GM18861 (cell line): ENCODE measurements around the gene DKK1.

Experiments used
- ATAC-seq: cut with Tn5 transposase; IDR thresholded peaks from one replicate; pipeline ENCODE4 v1.9.1; 2021; ENCODE audit not compliant: unreplicated experiment

The DKK1 gene

DNA sequence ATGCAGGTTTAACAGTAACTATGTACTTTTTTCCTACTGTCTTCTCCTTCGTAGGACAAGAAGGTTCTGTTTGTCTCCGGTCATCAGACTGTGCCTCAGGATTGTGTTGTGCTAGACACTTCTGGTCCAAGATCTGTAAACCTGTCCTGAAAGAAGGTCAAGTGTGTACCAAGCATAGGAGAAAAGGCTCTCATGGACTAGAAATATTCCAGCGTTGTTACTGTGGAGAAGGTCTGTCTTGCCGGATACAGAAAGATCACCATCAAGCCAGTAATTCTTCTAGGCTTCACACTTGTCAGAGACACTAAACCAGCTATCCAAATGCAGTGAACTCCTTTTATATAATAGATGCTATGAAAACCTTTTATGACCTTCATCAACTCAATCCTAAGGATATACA, 2.4 kb downstream of the DKK1 start:
- no peak for ATAC-seq

- ATAC-seq = no peak
Observed at GRCh38 chr10:52318136-52318701, 4.1 kb downstream of the DKK1 start.

- ATAC-seq = no peak
Observed at GRCh38 chr10:52318822-52319464, 4.9 kb downstream of the DKK1 start.

DNA sequence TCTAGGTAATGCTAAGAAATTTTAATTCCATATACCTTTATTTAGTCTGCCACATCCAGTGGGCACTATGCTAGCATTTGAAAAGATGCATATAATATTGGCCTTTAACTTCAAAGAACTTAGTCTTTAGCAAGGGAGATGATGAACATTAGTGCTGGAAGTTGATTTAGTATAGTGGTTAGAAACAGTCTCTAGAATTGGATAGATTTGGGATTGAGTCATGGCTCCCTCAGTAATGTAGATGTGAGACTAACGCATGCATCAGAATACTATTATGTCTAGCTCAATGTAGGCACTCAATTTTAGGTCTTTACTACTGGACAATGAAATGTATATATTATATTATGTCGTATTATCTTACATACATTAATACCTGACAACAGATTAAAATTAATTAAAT, 5.8 kb downstream of the DKK1 start:
- no peak for ATAC-seq

DNA sequence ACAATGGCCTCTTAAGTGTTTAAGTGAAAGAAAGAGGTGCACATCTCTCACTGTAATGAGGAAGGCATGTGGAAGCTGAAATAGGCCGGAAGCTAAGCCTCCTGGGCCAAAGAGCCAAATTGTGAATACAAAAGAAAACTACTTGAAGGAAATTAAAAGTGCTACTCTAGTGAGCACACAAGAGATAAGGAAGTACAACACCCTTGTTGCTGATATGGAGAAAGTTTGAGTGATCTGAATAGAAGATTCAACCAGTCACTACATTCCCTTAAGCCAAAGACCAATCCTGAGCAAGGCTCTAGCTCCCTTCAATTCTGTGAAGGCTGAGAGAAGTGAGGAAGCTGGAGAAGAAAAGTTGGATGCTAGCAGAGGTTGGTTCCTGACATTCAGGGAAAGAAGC, 8.2 kb downstream of the DKK1 start:
- no peak for ATAC-seq

DNA sequence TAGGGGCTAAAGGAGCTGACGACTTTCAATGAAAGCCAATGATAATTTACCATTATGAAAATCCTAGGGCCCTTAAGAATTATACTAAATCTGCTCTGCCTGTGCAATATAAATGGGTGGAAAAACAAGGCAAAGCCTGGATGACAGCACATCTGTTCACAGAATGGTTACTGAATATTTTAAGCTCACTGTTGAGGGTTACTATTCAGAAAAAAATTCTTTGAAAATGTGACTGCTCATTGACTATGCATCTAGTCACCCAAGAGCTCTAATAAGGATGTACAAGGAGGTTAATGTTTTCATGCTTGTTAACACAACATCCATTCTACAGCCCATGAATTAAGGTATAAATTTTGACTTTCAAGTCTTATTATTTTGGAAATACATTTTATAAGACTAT, 8.9 kb downstream of the DKK1 start:
- ATAC-seq = no peak

DNA sequence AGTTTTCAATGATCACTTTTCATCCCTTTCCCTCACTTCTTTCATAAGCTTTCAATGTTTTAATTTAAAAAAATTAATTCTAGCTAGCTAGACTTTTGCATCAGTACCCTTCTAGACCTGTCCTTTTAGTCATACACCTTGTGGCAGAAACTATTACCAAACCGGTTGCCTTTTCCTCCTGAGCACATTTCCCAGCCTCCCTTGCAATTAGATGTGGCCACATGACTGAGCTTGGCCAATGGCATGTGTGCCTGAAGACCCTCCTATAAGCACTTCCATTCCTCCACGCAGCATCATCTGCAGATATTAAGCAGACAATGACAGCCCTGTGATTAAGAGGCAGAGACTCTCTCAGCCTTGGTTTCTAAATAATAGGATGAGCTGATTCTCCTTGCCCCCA, 12.3 kb downstream of the DKK1 start:
- ATAC-seq = no peak

- no peak for ATAC-seq
Observed at GRCh38 chr10:52331638-52332364, 17.7 kb downstream of the DKK1 start.

DNA sequence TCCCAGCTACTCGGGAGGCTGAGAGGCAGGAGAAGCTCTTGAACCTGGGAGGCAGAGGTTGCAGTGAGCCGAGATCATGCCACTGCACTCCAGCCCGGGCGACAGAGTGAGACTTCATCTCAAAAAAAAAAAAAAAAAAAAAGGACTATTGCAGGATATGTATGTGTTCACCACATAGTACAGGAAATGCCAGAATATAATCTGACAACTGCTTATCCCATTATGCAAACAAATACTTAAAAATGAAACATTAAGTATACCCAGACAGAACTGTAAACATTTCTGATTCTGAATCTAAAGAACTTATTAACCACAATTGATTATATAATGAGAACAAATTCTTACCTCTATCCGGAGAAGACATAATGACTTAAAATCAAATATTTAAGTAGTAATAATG, 18.7 kb downstream of the DKK1 start:
- no peak for ATAC-seq

DNA sequence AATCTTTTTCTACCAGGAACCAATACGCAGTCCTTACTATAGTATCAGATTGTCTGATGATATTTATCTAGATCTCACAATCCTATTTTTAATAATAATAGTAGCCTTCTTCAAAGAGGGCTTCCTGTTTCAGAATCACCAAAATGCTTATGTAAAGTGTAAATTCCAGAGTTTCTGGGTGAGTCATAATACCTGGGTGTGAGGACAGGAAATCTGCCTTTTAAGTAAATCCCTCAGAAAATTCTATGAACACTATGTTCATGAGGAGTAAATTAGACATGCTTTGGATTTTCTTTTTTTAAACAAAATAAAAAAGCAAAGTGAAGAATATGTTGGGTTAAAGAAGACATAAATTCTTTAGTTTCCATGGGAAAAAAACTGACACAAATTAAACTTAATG, 20.5 kb downstream of the DKK1 start:
- ATAC-seq = no peak

GRCh38 chr10:52335665-52336064, 21.6 kb downstream of the DKK1 start:
- ATAC-seq = no peak

DNA sequence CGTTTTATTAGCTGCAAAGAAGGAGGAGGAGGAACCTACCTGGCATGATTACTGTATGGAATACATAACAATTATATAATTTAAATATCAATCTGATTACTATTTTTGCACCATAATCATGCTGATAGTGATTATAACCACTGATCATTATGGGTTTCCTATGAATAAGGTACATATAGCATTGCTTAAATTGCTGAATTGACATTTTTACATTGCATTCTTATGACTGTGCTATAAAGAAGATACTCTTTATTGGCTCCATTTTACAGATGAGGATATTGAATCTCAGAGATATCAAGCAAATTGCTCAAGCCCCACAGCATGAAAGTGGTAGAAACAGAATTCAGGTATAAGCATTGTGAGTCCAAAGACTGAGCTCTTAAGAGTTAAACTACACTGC, 23.1 kb downstream of the DKK1 start:
- no peak for ATAC-seq

- no peak for ATAC-seq
Observed at GRCh38 chr10:52343439-52343838, 29.4 kb downstream of the DKK1 start.

DNA sequence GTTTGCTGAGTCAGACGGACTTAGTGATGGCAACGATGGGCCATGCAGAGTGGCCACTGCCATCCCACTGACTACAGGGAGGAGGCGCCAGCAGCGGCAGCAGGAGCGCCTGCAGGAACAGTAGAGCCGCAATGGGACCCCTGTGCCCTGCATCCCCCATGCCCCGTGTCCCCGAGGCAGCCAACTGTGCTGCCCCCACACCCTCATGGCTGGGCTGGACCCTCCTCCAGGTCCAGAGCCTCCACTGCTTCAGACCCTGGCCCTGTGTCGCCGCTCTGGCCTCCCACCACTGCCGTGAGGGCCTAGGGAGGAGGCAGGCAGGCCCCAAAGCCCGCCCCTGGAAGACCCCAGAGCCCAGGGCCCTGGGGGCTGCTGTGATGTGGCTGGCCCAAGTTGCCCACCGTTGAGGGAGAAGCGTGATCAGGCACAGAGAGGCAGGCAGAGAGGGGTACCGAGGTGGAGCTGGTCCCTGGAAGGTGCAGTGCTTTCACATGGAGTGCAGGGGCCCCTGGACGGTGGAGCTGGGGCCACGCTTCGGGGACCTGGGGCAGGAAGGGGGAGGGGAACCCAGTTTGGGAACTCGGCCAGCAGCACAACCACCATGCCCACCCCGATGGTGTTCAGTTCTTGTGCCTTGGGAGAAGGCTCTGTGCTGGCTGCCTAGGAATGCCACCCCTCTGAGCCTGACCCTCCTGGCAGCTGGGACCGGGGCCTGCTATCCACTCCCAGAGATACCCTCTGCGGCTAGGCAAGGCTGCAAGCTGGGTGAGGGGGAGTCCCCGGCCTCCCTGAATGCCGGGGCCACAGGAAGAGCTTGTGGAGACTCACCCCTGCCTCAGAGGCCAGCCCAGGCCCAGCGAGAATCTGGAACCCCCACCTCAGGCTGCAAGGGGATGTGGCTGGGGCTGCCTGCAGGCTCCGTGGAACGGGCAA, 32.6 kb downstream of the DKK1 start:
- no peak for ATAC-seq

- ATAC-seq = no peak
Observed at GRCh38 chr10:52347327-52347667, 33.2 kb downstream of the DKK1 start.

- no peak for ATAC-seq
Observed at GRCh38 chr10:52348037-52348564, 34.0 kb downstream of the DKK1 start.

DNA sequence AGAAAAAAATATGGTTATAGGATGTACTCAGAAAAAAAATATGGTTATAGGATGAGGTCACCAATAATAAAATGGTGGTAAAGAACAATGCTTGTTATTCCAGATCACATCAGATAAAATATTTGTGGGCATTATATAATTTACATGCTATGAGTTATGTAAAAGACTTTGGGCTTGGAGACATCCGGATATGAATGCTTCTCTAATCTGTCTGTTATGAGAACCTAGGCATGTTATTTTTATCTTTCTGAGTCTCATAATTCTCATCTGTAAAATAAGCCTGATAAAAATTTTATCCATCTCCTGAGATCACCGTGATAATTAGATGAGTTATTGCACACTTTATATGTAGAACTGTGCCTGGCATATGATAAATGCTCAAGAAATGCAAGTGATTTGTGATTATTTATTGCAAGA, 37.8 kb downstream of the DKK1 start:
- ATAC-seq = no peak

GRCh38 chr10:52353205-52353604, 39.1 kb downstream of the DKK1 start:
- ATAC-seq = no peak

DNA sequence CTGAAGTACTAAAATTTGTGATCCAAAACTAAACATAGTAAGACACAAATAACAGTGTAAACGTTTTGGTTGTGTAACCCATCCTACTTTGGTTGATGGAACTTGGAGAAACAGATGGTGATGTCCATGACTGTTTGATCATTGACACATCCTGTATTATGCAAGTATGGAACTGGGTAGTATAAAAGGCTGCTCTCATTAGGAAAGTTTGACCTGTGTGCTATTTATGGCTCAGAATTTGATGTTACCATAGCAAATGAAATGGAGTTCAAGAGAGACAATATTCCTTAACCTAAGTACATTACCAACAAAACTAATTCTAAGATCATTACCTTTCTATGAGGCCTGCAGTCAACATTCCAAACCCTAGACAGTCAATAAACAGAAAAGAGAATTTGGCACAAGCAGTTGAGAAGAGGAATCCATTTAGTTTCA, 39.9 kb downstream of the DKK1 start:
- ATAC-seq = no peak

DNA sequence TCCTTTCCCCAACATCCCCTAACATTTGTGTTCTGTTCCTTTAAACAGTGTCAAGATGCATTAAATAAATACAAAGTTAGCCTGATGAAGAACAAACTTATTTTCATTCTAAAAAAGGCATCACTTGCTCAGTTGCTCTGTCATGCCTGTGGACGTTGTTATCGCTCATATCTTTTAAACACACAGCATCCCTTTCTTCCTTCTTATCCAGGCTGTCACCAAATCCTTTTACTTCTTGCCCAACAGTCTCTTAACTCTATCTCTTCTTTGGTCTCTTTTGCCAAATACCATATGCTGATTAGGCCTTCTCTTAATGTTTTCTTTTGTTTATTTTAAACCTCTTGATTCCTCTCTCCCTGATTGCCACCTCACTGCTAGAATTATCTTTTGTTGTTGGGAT, 43.9 kb downstream of the DKK1 start:
- no peak for ATAC-seq

- ATAC-seq = no peak
Observed at GRCh38 chr10:52359441-52359840, 45.4 kb downstream of the DKK1 start.
